ENCODE measurements around the gene SIAH2. TPM values are rescaled to one million over a fixed set of nuclear protein-coding genes. Genes with fewer than 3 reads are reported as not detected.

The SIAH2 gene
- total RNA-seq, 2 donors from 2014 or later = 15.6 to 19.2 TPM

- Mint-ChIP-seq H3K36me3 (ENCODE audit: low read depth) (no peaks in the 10 kb centered on the region), H3K4me1 (peaks cover 28% of the 10 kb centered on the region), H3K27me3 (ENCODE audit: insufficient read depth) (peaks cover 3% of the 10 kb centered on the region), H3K27ac (no peak overlapping the region), H3K4me3 (no peak overlapping the region), H3K9me3 (no peaks in the 10 kb centered on the region)
- peaks cover 7% of the 10 kb centered on the region for H3K4me1 ChIP-seq (ENCODE audit: control insufficient read depth, insufficient read depth, low read length)
- 89 to 92% methylated on average over 2 to 4 of the region's 4 CpGs for WGBS, 2 experiments (ENCODE audit: insufficient coverage in 1 of 2, insufficient read length in 1 of 2)
- H3K9me3 ChIP-seq (ENCODE audit: control insufficient read depth, low read length) = no peaks in the 10 kb centered on the region
- no peaks in the 10 kb centered on the region for H3K36me3 ChIP-seq (ENCODE audit: control insufficient read depth, insufficient read depth, low read length)
- no peak overlapping the region for H3K4me3 ChIP-seq (ENCODE audit: low read length)
- DNase-seq = no peak
- H3K9ac ChIP-seq (ENCODE audit: extremely low read depth, low read length, poor library complexity, severe bottlenecking) = no peak overlapping the region
- no peak for TF ChIP-seq CTCF (conservative IDR thresholded peaks at IDR 0.05)
- H3K27ac ChIP-seq (ENCODE audit: low read depth, low read length) = no peak overlapping the region
- no peaks in the 10 kb centered on the region for H3K27me3 ChIP-seq (ENCODE audit: control insufficient read depth, insufficient read depth, low read length, poor library complexity, severe bottlenecking)
These were observed 30.7 kb upstream of the SIAH2 start for GRCh38 chr3:150793641-150794040.

GRCh38 chr3:150790629-150791028 is 27.7 kb upstream of the SIAH2 start:
- no peak for DNase-seq
- no peak overlapping the region for H3K27ac ChIP-seq (ENCODE audit: low read depth, low read length)
- H3K9me3 Mint-ChIP-seq = peaks cover 6% of the 10 kb centered on the region
- H3K9me3 ChIP-seq (ENCODE audit: control insufficient read depth, low read length) = peaks cover 8% of the 10 kb centered on the region
- no peaks in the 10 kb centered on the region for H3K36me3 Mint-ChIP-seq (ENCODE audit: low read depth)
- H3K4me1 Mint-ChIP-seq = peaks cover 27% of the 10 kb centered on the region
- no peak for TF ChIP-seq CTCF (conservative IDR thresholded peaks at IDR 0.05)
- H3K27ac Mint-ChIP-seq = no peak overlapping the region
- no peaks in the 10 kb centered on the region for H3K36me3 ChIP-seq (ENCODE audit: control insufficient read depth, insufficient read depth, low read length)
- no peak overlapping the region for H3K4me3 ChIP-seq (ENCODE audit: low read length)
- no peak overlapping the region for H3K9ac ChIP-seq (ENCODE audit: extremely low read depth, low read length, poor library complexity, severe bottlenecking)
- no peaks in the 10 kb centered on the region for H3K27me3 Mint-ChIP-seq (ENCODE audit: insufficient read depth)
- H3K4me3 Mint-ChIP-seq = no peak overlapping the region
- no peaks in the 10 kb centered on the region for H3K27me3 ChIP-seq (ENCODE audit: control insufficient read depth, insufficient read depth, low read length, poor library complexity, severe bottlenecking)
- no peaks in the 10 kb centered on the region for H3K4me1 ChIP-seq (ENCODE audit: control insufficient read depth, insufficient read depth, low read length)

- H3K9me3 Mint-ChIP-seq = peaks cover 6% of the 10 kb centered on the region
- no peak for TF ChIP-seq CTCF (conservative IDR thresholded peaks at IDR 0.05)
- peaks cover 8% of the 10 kb centered on the region for H3K9me3 ChIP-seq (ENCODE audit: control insufficient read depth, low read length)
- H3K36me3 Mint-ChIP-seq (ENCODE audit: low read depth) = no peaks in the 10 kb centered on the region
- no peaks in the 10 kb centered on the region for H3K27me3 ChIP-seq (ENCODE audit: control insufficient read depth, insufficient read depth, low read length, poor library complexity, severe bottlenecking)
- no peaks in the 10 kb centered on the region for H3K4me1 ChIP-seq (ENCODE audit: control insufficient read depth, insufficient read depth, low read length)
- no peaks in the 10 kb centered on the region for H3K36me3 ChIP-seq (ENCODE audit: control insufficient read depth, insufficient read depth, low read length)
- no peak overlapping the region for H3K27ac Mint-ChIP-seq
- no peak overlapping the region for H3K9ac ChIP-seq (ENCODE audit: extremely low read depth, low read length, poor library complexity, severe bottlenecking)
- no peak overlapping the region for H3K27ac ChIP-seq (ENCODE audit: low read depth, low read length)
- H3K27me3 Mint-ChIP-seq (ENCODE audit: insufficient read depth) = no peaks in the 10 kb centered on the region
- H3K4me3 Mint-ChIP-seq = no peak overlapping the region
- H3K4me1 Mint-ChIP-seq = peaks cover 19% of the 10 kb centered on the region
- 96 to 100% methylated on average over 3 to 4 of the region's 4 CpGs for WGBS, 2 experiments (ENCODE audit: insufficient coverage in 1 of 2, insufficient read length in 1 of 2)
- H3K4me3 ChIP-seq (ENCODE audit: low read length) = no peak overlapping the region
- no peak for DNase-seq
These were observed 26.5 kb upstream of the SIAH2 start for GRCh38 chr3:150789451-150789850.

All from endodermal cell (in vitro differentiated cells).